GM12891 (cell line): ENCODE results near the gene PROP1.

Source experiments
- PAX5 ChIP-seq: IDR thresholded peaks from 2 replicates; pipeline ENCODE4 v1.6.1; 2011; ENCODE audit warnings: low read length, moderate library complexity, mild to moderate bottlenecking; ENCODE audit not compliant: insufficient read depth, severe bottlenecking
- POLR2A ChIP-seq: IDR thresholded peaks from 2 replicates; pipeline ENCODE4 v1.6.1; 2011; ENCODE audit warnings: low read depth, low read length, control low read depth
- POLR2AphosphoS5 ChIP-seq: IDR thresholded peaks from 2 replicates; pipeline ENCODE4 v1.6.1; 2011; ENCODE audit warnings: low read depth, low read length, control low read depth
- SPI1 ChIP-seq: IDR thresholded peaks from 2 replicates; pipeline ENCODE4 v1.6.1; 2011; ENCODE audit warnings: low read depth, low read length, control low read depth
- TAF1 ChIP-seq: IDR thresholded peaks from 2 replicates; pipeline ENCODE4 v1.6.1; 2011; ENCODE audit warnings: low read depth, low read length, control low read depth

GRCh38 chr5:177957241-177957640, 38.8 kb downstream of the PROP1 start:
- no peak for TF ChIP-seq POLR2AphosphoS5
- TF ChIP-seq POLR2A = no peak
- no peak for TF ChIP-seq SPI1
- no peak for TF ChIP-seq PAX5
- no peak for TF ChIP-seq TAF1
